Esophagus muscularis mucosa (tissue), 4 donors: Measurements from ENCODE around the gene CCNT1. TPM values are rescaled to one million over a fixed set of nuclear protein-coding genes. Genes with fewer than 3 reads are reported as not detected.
"Not testable (repeated sequence)": the region's sequence is repeated elsewhere in the genome, so short reads cannot be mapped to it uniquely, and the experiment has no call there.

Source experiments
- DNase-seq: peaks from one replicate; pipeline ENCODE4 v3.0.0-alpha.2; 2017; ENCODE audit errors: extremely low spot score
- H3K27ac ChIP-seq, 4 donors: fragments of 200-600 bp; sonication (generic); replicated peaks in 1 of 4; 1 replicate in 3 of 4; 2 replicates in 1 of 4; pipeline ENCODE4 v1.5.1; 2016 to 2019; ENCODE audit warnings: mild to moderate bottlenecking in 1 of 4
- H3K27me3 ChIP-seq, 4 donors: fragments of 200-600 bp; sonication (generic); one replicate each; pipeline versions ENCODE4 v1.5.1 to v1.6.0; 2016 to 2019
- H3K36me3 ChIP-seq, 4 donors: fragments of 200-600 bp; sonication (generic); one replicate each; pipeline ENCODE4 v1.5.1; 2016 to 2019
- H3K4me1 ChIP-seq, 4 donors: fragments of 200-600 bp; sonication (generic); one replicate each; pipeline ENCODE4 v1.5.1; 2016 to 2019
- H3K4me3 ChIP-seq, 4 donors: fragments of 200-600 bp; sonication (generic); 1 replicate in 2 of 4; 2 replicates in 2 of 4; pipeline ENCODE4 v1.5.1; 2016 to 2019; ENCODE audit warnings: mild to moderate bottlenecking in 4 of 4, moderate library complexity in 1 of 4
- H3K9me3 ChIP-seq, 4 donors: fragments of 200-600 bp; sonication (generic); 1 replicate in 3 of 4; 2 replicates in 1 of 4; pipeline ENCODE4 v1.5.1; 2016 to 2019
- CTCF ChIP-seq, 3 experiments: fragments of 200-600 bp in 2 of 3; fragments of 450-650 bp in 1 of 3; sonication (generic) in 2 of 3; IDR thresholded peaks; one replicate each; pipeline ENCODE4 v1.5.1; 2017 to 2019; ENCODE audit warnings: antibody characterized with exemption in 3 of 3, mild to moderate bottlenecking in 2 of 3, moderate library complexity in 1 of 3
- EP300 ChIP-seq: sonication (generic); formaldehyde crosslinking; IDR thresholded peaks from one replicate; pipeline ENCODE4 v1.6.1; 2017; ENCODE audit warnings: antibody characterized with exemption
- POLR2A ChIP-seq: fragments of 450-650 bp; IDR thresholded peaks from one replicate; pipeline ENCODE4 v1.6.1; 2017; ENCODE audit warnings: antibody characterized with exemption, moderate library complexity, mild to moderate bottlenecking, low read depth
- POLR2AphosphoS5 ChIP-seq, 2 donors: sonication (generic); formaldehyde crosslinking; IDR thresholded peaks; one replicate each; pipeline ENCODE4 v1.6.1; 2017; ENCODE audit warnings: antibody characterized with exemption in 2 of 2
- WGBS: methylation state at CpG from one replicate; pipeline ENCODE4 v1.1.5; 2018; 5-methylcytosine and 5-hydroxymethylcytosine counted together
- intact Hi-C: fragments of 100-400 bp; cut with DNase I; formaldehyde crosslinking; loops from one replicate; pipeline ENCODE4 v1.15.1; 2023
- small RNA-seq, 3 donors: library from RNA; depleted of rRNA; stranded (forward); fragments of <200 nt; gene quantifications; one replicate each; pipeline ENCODE3, GENCODE V24; 2016
- total RNA-seq, 4 donors: library from RNA; depleted of rRNA; stranded (reverse); fragments of >200 nt; gene quantifications; one replicate each; pipeline versions ENCODE4 v1.1.0 to v1.2.1, GENCODE V29; 2016

The CCNT1 gene
- total RNA-seq, 4 donors from 2014 or later = 18.8 to 22.0 (median 19.8) TPM

GRCh38 chr12:48643011-48643410 lies 73.5 kb downstream of the CCNT1 start:
- no peak overlapping the region for H3K4me3 ChIP-seq
- no peak overlapping the region for H3K27ac ChIP-seq
- H3K4me1 ChIP-seq = no peaks in the 10 kb centered on the region
- no peaks in the 10 kb centered on the region for H3K27me3 ChIP-seq
- H3K36me3 ChIP-seq = peaks cover 0 to 11% (median 4%) of the 10 kb centered on the region in 4 donors
- intact Hi-C loops = no loop called here
- TF ChIP-seq EP300 (no peak), POLR2AphosphoS5 (IDR thresholded peaks at IDR 0.05) (no peak), CTCF (IDR thresholded peaks at IDR 0.05) (no peak), POLR2A (no peak)
- no peaks in the 10 kb centered on the region for H3K9me3 ChIP-seq
- 95% methylated on average over 2 of the region's 2 CpGs for WGBS
- no peak for DNase-seq

DNA sequence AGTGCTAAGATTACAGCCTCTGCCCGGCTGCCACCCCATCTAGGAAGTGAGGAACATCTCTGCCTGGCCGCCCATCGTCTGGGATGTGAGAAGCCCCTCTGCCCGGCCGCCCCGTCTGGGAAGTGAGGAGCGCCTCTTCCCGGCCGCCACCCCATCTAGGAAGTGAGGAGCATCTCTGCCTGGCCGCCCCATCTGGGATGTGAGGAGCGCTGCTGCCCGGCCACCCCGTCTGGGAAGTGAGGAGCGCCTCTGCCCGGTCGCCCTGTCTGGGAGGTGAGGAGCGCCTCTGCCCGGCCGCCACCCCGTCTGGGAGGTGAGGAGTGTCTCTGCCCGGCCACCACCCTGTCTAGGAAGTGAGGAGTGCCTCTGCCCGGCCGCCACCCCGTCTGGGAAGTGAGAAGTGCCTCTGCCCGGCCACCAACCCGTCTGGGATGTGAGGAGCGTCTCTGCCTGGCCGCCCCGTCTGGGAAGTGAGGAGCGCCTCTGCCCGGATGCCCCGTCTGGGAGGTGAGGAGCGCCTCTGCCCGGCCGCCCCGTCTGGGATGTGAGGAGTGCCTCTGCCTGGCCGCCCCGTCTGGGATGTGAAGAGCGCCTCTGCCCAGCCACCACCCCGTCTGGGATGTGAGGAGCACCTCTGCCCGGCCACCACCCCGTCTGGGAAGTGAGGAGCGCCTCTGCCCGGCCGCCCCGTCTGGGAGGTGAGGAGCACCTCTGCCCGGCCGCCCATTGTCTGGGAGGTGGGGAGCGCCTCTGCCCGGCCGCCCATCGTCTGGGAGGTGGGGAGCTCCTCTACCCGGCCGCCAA lies 74.6 kb downstream of the CCNT1 start:
- DNase-seq, intact Hi-C loops, H3K27me3 ChIP-seq, H3K4me1 ChIP-seq, H3K4me3 ChIP-seq, H3K9me3 ChIP-seq, H3K27ac ChIP-seq: not testable (repeated sequence)
- peaks cover 0 to 11% (median 2%) of the 10 kb centered on the region in 4 donors for H3K36me3 ChIP-seq
- 88% methylated on average over 20 of the region's 54 CpGs for WGBS

DNA sequence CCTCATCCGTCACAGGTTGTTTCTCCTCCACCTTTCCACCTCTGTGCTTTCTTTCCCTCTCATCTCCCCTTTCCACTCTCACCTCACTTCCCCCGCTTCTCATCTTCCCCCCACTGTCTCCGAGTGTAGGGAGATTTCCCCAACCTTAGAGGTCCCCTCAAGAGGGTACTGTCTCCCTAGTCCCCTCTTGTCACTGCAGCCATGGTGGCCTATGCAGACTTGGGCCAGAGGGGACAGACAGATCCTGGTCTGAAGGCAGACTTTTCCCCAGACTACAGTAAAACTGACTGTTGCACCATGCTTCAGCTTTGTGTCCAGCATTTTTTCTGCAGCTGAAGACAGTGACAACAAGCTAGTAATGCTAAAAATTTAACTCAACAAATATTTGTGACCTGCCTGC lies 75.7 kb downstream of the CCNT1 start:
- Histone ChIP-seq H3K27me3 (no peaks in the 10 kb centered on the region), H3K9me3 (no peaks in the 10 kb centered on the region), H3K4me1 (no peaks in the 10 kb centered on the region), H3K27ac (no peak overlapping the region), H3K4me3 (no peak overlapping the region), H3K36me3 (peaks cover 0 to 11% (median 2%) of the 10 kb centered on the region in 4 donors)
- no peak for DNase-seq
- TF ChIP-seq CTCF (IDR thresholded peaks at IDR 0.05) (no peak), POLR2AphosphoS5 (IDR thresholded peaks at IDR 0.05) (no peak), POLR2A (no peak), EP300 (no peak)
- intact Hi-C loops = no loop called here
- 93% methylated on average over 3 of the region's 3 CpGs for WGBS

GRCh38 chr12:48640428-48640827 lies 76.1 kb downstream of the CCNT1 start:
- peaks cover 0 to 11% (median 2%) of the 10 kb centered on the region in 4 donors for H3K36me3 ChIP-seq

More at GRCh38 chr12:48640428-48640827, 76.1 kb downstream of the CCNT1 start:
- intact Hi-C loops = no loop called here
- no peak overlapping the region for H3K27ac ChIP-seq
- H3K9me3 ChIP-seq = no peaks in the 10 kb centered on the region
- H3K4me3 ChIP-seq = no peak overlapping the region
- TF ChIP-seq CTCF (IDR thresholded peaks at IDR 0.05) (no peak), POLR2AphosphoS5 (IDR thresholded peaks at IDR 0.05) (no peak)
- DNase-seq = no peak
- no peaks in the 10 kb centered on the region for H3K27me3 ChIP-seq
- no peaks in the 10 kb centered on the region for H3K4me1 ChIP-seq

Small RNAs within 50 kb of the gene (small RNA-seq; reads per million reads assigned to genes)
- 0 reads per million in 3 donors for gene MIR1291
- 1.1 to 1.9 (median 1.2) reads per million in 3 donors for gene SNORA2A
- gene SNORA2B = 0.37 to 4.9 (median 1.5) reads per million in 3 donors
- 0 to 0.51 (median 0) reads per million in 3 donors for gene SNORA2C

Other genes with a start within 250 kb of the CCNT1 start
- not detected for gene ANP32D, start 244.1 kb downstream of the CCNT1 start, total RNA-seq
- not detected for gene C12orf54, start 234.2 kb downstream of the CCNT1 start, total RNA-seq
- under 1 TPM in 1 of 4 donors, not detected in 3; 0.32 TPM for gene OR8S1, start 191.1 kb downstream of the CCNT1 start, total RNA-seq
- not detected for gene LALBA, start 146.7 kb downstream of the CCNT1 start, total RNA-seq
- 10 to 100 TPM; 41.3 to 58.8 (median 43.4) TPM for gene KANSL2, start 34.5 kb downstream of the CCNT1 start, total RNA-seq
- gene ADCY6, start 72.4 kb upstream of the CCNT1 start, total RNA-seq = 10 to 100 TPM; 17.9 to 35.5 (median 24.0) TPM
- gene CACNB3, start 101.8 kb upstream of the CCNT1 start, total RNA-seq = 10 to 100 TPM; 11.6 to 41.0 (median 28.4) TPM
- 10 to 100 TPM; 51.1 to 88.3 (median 74.1) TPM for gene DDX23, start 135.5 kb upstream of the CCNT1 start, total RNA-seq
- gene RND1, start 149.2 kb upstream of the CCNT1 start, total RNA-seq = 1 to 10 TPM in 1 of 4 donors, under 1 TPM in 2, not detected in 1; 0.29 to 6.5 (median 0.32) TPM
- 1 to 10 TPM; 4.9 to 8.1 (median 7.8) TPM for gene FKBP11, start 208.8 kb upstream of the CCNT1 start, total RNA-seq
- gene ARF3, start 240.8 kb upstream of the CCNT1 start, total RNA-seq = 10 to 100 TPM; 42.8 to 71.9 (median 65.1) TPM